Measurements from ENCODE around the gene RDH8.

DNA sequence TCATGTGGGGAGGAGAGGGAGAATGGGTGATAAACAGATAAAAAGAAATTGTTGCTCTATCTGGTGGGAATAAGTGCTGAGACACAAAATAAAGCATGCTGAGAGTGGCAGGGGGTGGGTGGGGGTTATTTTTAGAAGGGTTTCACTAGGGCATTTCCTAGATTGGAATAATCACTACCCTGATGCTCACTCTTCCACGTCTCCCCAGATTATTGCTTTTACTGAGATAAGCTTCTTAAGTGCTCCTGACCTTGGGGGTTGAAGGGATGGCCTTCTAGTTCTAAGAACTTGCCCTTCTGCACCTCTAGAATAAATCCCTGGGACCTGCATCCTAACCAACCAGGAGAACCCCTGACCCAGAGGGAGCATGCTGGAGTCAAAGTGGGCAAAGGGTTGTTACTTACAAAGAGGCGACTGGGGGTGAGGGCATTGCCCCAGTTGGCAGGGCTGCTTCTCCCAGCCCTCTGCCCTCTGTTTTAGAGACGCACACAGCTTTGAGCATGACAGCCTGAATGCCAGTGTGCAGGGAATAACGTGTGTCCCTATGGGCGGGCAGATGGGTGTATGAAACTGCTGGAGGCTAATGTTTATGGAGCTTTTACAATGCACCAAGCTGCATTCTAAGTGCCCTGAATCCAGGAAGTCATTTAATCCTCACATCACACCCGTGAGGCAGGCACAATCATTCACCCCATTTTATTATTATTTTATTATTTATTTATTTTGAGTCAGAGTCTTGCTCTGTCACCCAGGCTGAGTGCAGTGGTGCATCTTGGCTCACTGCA, 743 bp downstream of the RDH8 start:
- TF ChIP-seq, protein P1, sequence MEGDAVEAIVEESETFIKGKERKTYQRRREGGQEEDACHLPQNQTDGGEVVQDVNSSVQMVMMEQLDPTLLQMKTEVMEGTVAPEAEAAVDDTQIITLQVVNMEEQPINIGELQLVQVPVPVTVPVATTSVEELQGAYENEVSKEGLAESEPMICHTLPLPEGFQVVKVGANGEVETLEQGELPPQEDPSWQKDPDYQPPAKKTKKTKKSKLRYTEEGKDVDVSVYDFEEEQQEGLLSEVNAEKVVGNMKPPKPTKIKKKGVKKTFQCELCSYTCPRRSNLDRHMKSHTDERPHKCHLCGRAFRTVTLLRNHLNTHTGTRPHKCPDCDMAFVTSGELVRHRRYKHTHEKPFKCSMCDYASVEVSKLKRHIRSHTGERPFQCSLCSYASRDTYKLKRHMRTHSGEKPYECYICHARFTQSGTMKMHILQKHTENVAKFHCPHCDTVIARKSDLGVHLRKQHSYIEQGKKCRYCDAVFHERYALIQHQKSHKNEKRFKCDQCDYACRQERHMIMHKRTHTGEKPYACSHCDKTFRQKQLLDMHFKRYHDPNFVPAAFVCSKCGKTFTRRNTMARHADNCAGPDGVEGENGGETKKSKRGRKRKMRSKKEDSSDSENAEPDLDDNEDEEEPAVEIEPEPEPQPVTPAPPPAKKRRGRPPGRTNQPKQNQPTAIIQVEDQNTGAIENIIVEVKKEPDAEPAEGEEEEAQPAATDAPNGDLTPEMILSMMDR (tag by site-specific recombination; IDR thresholded peaks at IDR 0.05) = no peak
- TF ChIP-seq ZNF561 (tag by site-specific recombination; IDR thresholded peaks at IDR 0.05; ENCODE audit: borderline replicate concordance) (no peak), ZNF776 (tag by site-specific recombination; IDR thresholded peaks at IDR 0.05; ENCODE audit: borderline replicate concordance) (no peak), ZNF785 (tag by site-specific recombination; IDR thresholded peaks at IDR 0.05) (no peak), ZNF292 (tag by site-specific recombination; IDR thresholded peaks at IDR 0.05; ENCODE audit: borderline replicate concordance, low read depth) (no peak), HOXD13 (CRISPR knock-in tag; IDR thresholded peaks at IDR 0.05; ENCODE audit: borderline replicate concordance) (no peak), ZNF530 (tag by site-specific recombination; IDR thresholded peaks at IDR 0.05; ENCODE audit: low read depth) (no peak)
- TF ChIP-seq, protein P2, sequence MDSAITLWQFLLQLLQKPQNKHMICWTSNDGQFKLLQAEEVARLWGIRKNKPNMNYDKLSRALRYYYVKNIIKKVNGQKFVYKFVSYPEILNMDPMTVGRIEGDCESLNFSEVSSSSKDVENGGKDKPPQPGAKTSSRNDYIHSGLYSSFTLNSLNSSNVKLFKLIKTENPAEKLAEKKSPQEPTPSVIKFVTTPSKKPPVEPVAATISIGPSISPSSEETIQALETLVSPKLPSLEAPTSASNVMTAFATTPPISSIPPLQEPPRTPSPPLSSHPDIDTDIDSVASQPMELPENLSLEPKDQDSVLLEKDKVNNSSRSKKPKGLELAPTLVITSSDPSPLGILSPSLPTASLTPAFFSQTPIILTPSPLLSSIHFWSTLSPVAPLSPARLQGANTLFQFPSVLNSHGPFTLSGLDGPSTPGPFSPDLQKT (IDR thresholded peaks at IDR 0.05; ENCODE audit: borderline replicate concordance, low read depth, low read length) = no peak
